Gastroesophageal sphincter (tissue), 4 donors: ENCODE results near the gene TNS3. TPM values are rescaled to one million over a fixed set of nuclear protein-coding genes. Genes with fewer than 3 reads are reported as not detected.
A peak's percentile ranks its signal among the peaks of the same experiment; 100 is the strongest.

Experiments
- ATAC-seq: fragments of 150-250 bp; one replicate; pipeline ENCODE4 v1.9.1; 2016; ENCODE audit warnings: mild to moderate bottlenecking, moderate library complexity
- H3K27ac ChIP-seq, 4 donors: fragments of 200-600 bp; sonication (generic) in 3 of 4; 1 replicate in 3 of 4; 2 replicates in 1 of 4; pipeline ENCODE4 v1.5.1; 2016 to 2019
- H3K27me3 ChIP-seq: fragments of 200-600 bp; sonication (generic); one replicate; pipeline ENCODE4 v1.5.1; 2019
- H3K36me3 ChIP-seq, 2 donors: fragments of 200-600 bp; sonication (generic); one replicate each; pipeline ENCODE4 v1.5.1; 2019; ENCODE audit warnings: control low read depth in 1 of 2
- H3K4me1 ChIP-seq, 3 donors: fragments of 200-600 bp; sonication (generic); 1 replicate in 2 of 3; 2 replicates in 1 of 3; pipeline ENCODE4 v1.5.1; 2016 to 2019; ENCODE audit warnings: control low read depth in 2 of 3
- H3K4me3 ChIP-seq, 2 donors: fragments of 200-600 bp; sonication (generic); one replicate each; pipeline ENCODE4 v1.5.1; 2019; ENCODE audit warnings: mild to moderate bottlenecking in 1 of 2, moderate library complexity in 1 of 2
- H3K9me3 ChIP-seq, 3 donors: fragments of 200-600 bp; sonication (generic); one replicate each; pipeline ENCODE4 v1.5.1; 2017 to 2019; ENCODE audit warnings: control low read depth in 2 of 3
- CTCF ChIP-seq, 4 experiments: fragments of 200-600 bp in 2 of 4; fragments of 450-650 bp in 2 of 4; sonication (generic) in 1 of 4; IDR thresholded peaks; one replicate each; pipeline ENCODE4 v1.5.1; 2017 to 2019; ENCODE audit warnings: antibody characterized with exemption in 4 of 4, mild to moderate bottlenecking in 2 of 4, moderate library complexity in 2 of 4
- EP300 ChIP-seq: sonication (generic); formaldehyde crosslinking; IDR thresholded peaks from one replicate; pipeline ENCODE4 v1.6.1; 2017; ENCODE audit warnings: antibody characterized with exemption, mild to moderate bottlenecking
- POLR2A ChIP-seq, 2 donors: fragments of 450-650 bp; IDR thresholded peaks; one replicate each; pipeline ENCODE4 v1.6.1; 2017; ENCODE audit warnings: antibody characterized with exemption in 2 of 2, mild to moderate bottlenecking in 2 of 2, moderate library complexity in 1 of 2
- POLR2AphosphoS5 ChIP-seq: sonication (generic); formaldehyde crosslinking; IDR thresholded peaks from one replicate; pipeline ENCODE4 v1.6.1; 2017; ENCODE audit warnings: antibody characterized with exemption
- WGBS, 2 donors: methylation state at CpG; one replicate each; pipeline ENCODE4 v1.1.5; 2018; ENCODE audit warnings: low coverage in 1 of 2; 5-methylcytosine and 5-hydroxymethylcytosine counted together
- total RNA-seq, 4 donors: library from RNA; depleted of rRNA; stranded (reverse); fragments of >200 nt; gene quantifications; one replicate each; pipeline ENCODE4 v1.1.0, GENCODE V29; 2016

TNS3 gene
- total RNA-seq, 4 donors from 2014 or later: 35.0 to 61.3 (median 45.1) TPM

GRCh38 chr7:47297120-47297519 lies 284.8 kb downstream of the TNS3 start:
- no peaks in the 10 kb centered on the region for H3K9me3 ChIP-seq
- TF ChIP-seq POLR2AphosphoS5 (no peak), CTCF (IDR thresholded peaks at IDR 0.05) (no peak), EP300 (no peak), POLR2A (IDR thresholded peaks at IDR 0.05) (no peak)
- 93 to 94% methylated on average over 4 to 7 of the region's 8 CpGs for WGBS, 2 donors
- H3K27ac ChIP-seq: no peak overlapping the region
- H3K4me3 ChIP-seq: no peak overlapping the region
- no peaks in the 10 kb centered on the region for H3K27me3 ChIP-seq
- no peak for ATAC-seq
- peaks cover 0 to 86% of the 10 kb centered on the region in 2 donors for H3K36me3 ChIP-seq
- H3K4me1 ChIP-seq: peaks cover 0 to 20% (median 6%) of the 10 kb centered on the region in 3 donors

GRCh38 chr7:47295606-47296005 lies 286.3 kb downstream of the TNS3 start:
- WGBS, 2 donors: 78 to 84% methylated on average over 6 to 7 of the region's 7 CpGs
- Histone ChIP-seq H3K9me3 (no peaks in the 10 kb centered on the region), H3K4me3 (no peak overlapping the region), H3K27me3 (no peaks in the 10 kb centered on the region), H3K36me3 (peaks cover 0 to 85% of the 10 kb centered on the region in 2 donors), H3K27ac (peak overlapping the region in 1 of 4 donors; percentile 61), H3K4me1 (peaks cover 0 to 20% (median 6%) of the 10 kb centered on the region in 3 donors)
- TF ChIP-seq CTCF (IDR thresholded peaks at IDR 0.05): no peak
- TF ChIP-seq POLR2A (IDR thresholded peaks at IDR 0.05): no peak
- no peak for TF ChIP-seq POLR2AphosphoS5
- no peak for TF ChIP-seq EP300
- no peak for ATAC-seq

- ATAC-seq: no peak
- H3K27me3 ChIP-seq: no peaks in the 10 kb centered on the region
- H3K27ac ChIP-seq: peak overlapping the region in 3 of 4 donors; percentile 45 to 61 (median 54)
- peaks cover 0 to 20% (median 6%) of the 10 kb centered on the region in 3 donors for H3K4me1 ChIP-seq
- H3K9me3 ChIP-seq: no peaks in the 10 kb centered on the region
- peaks cover 0 to 84% of the 10 kb centered on the region in 2 donors for H3K36me3 ChIP-seq
- 70 to 100% methylated on average over 3 to 4 of the region's 4 CpGs for WGBS, 2 donors
- no peak overlapping the region for H3K4me3 ChIP-seq
- TF ChIP-seq EP300 (no peak), POLR2AphosphoS5 (no peak), CTCF (IDR thresholded peaks at IDR 0.05) (no peak), POLR2A (IDR thresholded peaks at IDR 0.05) (no peak)
Measured at GRCh38 chr7:47294556-47295222, 287.2 kb downstream of the TNS3 start.

- H3K4me3 ChIP-seq: no peak overlapping the region
- ATAC-seq: peak; percentile 83
- H3K36me3 ChIP-seq: peaks cover 0 to 79% of the 10 kb centered on the region in 2 donors
Measured at GRCh38 chr7:47293884-47294555, 287.9 kb downstream of the TNS3 start.

GRCh38 chr7:47292832-47293309 lies 289.0 kb downstream of the TNS3 start:
- Histone ChIP-seq H3K4me3 (no peak overlapping the region), H3K9me3 (no peaks in the 10 kb centered on the region), H3K4me1 (peaks cover 0 to 20% (median 6%) of the 10 kb centered on the region in 3 donors), H3K27me3 (no peaks in the 10 kb centered on the region), H3K27ac (no peak overlapping the region), H3K36me3 (peaks cover 0 to 79% of the 10 kb centered on the region in 2 donors)
- no peak for TF ChIP-seq CTCF (IDR thresholded peaks at IDR 0.05)
- no peak for TF ChIP-seq EP300
- TF ChIP-seq POLR2A (IDR thresholded peaks at IDR 0.05): no peak
- TF ChIP-seq POLR2AphosphoS5: no peak
- 40 to 58% methylated on average over 1 to 2 of the region's 4 CpGs for WGBS, 2 donors
- no peak for ATAC-seq

More at GRCh38 chr7:47293884-47294555, 287.9 kb downstream of the TNS3 start:
- TF ChIP-seq EP300: no peak
- no peak for TF ChIP-seq POLR2AphosphoS5
- TF ChIP-seq POLR2A (IDR thresholded peaks at IDR 0.05): no peak
- H3K9me3 ChIP-seq: no peaks in the 10 kb centered on the region
- 59 to 72% methylated on average over 5 to 6 of the region's 6 CpGs for WGBS, 2 donors
- H3K4me1 ChIP-seq: peaks cover 0 to 20% (median 6%) of the 10 kb centered on the region in 3 donors
- H3K27me3 ChIP-seq: no peaks in the 10 kb centered on the region
- peak overlapping the region in 3 of 4 donors; percentile 45 to 61 (median 54) for H3K27ac ChIP-seq
